IMR-90 (cell line): ENCODE measurements around the gene TRAF7.

ENCODE experiments used
- BHLHE40 ChIP-seq: fragments of 150-350 bp; IDR thresholded peaks from 2 replicates; pipeline ENCODE4 v1.6.1; 2016; ENCODE audit warnings: mild to moderate bottlenecking, low read depth, low read length
- CEBPB ChIP-seq: IDR thresholded peaks from 2 replicates; pipeline ENCODE4 v1.6.1; 2012; ENCODE audit warnings: low read depth, low read length, improper control_type of control experiment
- MAFK ChIP-seq: IDR thresholded peaks from 2 replicates; pipeline ENCODE4 v1.6.1; 2012; ENCODE audit warnings: low read depth, low read length, improper control_type of control experiment
- POLR2A ChIP-seq: IDR thresholded peaks from 2 replicates; pipeline ENCODE4 v1.6.1; 2012; ENCODE audit warnings: mild to moderate bottlenecking, low read depth, low read length
- RAD21 ChIP-seq: IDR thresholded peaks from 2 replicates; pipeline ENCODE4 v1.6.1; 2012; ENCODE audit warnings: low read length, improper control_type of control experiment
- RCOR1 ChIP-seq: IDR thresholded peaks from 2 replicates; pipeline ENCODE4 v1.6.1; 2012; ENCODE audit warnings: mild to moderate bottlenecking, low read length, improper control_type of control experiment; ENCODE audit not compliant: insufficient replicate concordance
- RFX5 ChIP-seq: IDR thresholded peaks from 2 replicates; pipeline ENCODE4 v1.8.0; 2012; ENCODE audit warnings: low read depth, mild to moderate bottlenecking, low read length, moderate library complexity
- SMC3 ChIP-seq: fragments of 150-350 bp; IDR thresholded peaks from 2 replicates; pipeline ENCODE4 v1.6.1; 2016; ENCODE audit warnings: low read depth, mild to moderate bottlenecking, antibody characterized with exemption, low read length, moderate library complexity
- TF ChIP-seq, protein P1 (sequence below): conservative IDR thresholded peaks from 2 replicates; pipeline ENCODE4 v1.5.1; 2012; ENCODE audit warnings: mild to moderate bottlenecking, low read depth, low read length, improper control_type of control experiment
- TF ChIP-seq, protein P2 (sequence below): fragments of 150-350 bp; IDR thresholded peaks from 2 replicates; pipeline ENCODE4 v1.6.1; 2016; ENCODE audit warnings: low read depth, mild to moderate bottlenecking, low read length, moderate library complexity, borderline replicate concordance
- TF ChIP-seq, protein P3 (sequence below): fragments of 150-350 bp; IDR thresholded peaks from 2 replicates; pipeline ENCODE4 v1.6.1; 2017; ENCODE audit warnings: mild to moderate bottlenecking, antibody characterized with exemption, low read length, low read depth

DNA sequence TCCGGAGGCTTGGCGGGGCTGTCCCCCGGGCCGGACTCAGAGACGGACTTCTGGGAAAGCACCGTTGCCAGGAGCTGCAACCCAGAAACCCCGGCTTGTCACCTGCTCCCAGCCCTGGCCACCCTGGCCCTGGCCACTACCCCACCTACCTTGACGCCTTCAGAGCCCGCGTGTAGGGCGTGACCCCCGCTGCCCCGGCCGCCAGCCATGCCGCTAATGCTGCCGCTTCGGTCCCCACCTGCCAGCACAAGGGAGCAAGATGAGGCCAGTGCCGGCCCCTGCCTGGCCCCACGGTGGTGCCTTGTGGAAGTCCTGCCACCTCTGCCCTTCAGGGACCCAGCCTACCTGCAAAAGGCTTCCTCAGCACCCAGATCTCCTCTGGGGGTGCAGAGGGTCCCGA, 29.4 kb downstream of the TRAF7 start:
- TF ChIP-seq, protein P1, sequence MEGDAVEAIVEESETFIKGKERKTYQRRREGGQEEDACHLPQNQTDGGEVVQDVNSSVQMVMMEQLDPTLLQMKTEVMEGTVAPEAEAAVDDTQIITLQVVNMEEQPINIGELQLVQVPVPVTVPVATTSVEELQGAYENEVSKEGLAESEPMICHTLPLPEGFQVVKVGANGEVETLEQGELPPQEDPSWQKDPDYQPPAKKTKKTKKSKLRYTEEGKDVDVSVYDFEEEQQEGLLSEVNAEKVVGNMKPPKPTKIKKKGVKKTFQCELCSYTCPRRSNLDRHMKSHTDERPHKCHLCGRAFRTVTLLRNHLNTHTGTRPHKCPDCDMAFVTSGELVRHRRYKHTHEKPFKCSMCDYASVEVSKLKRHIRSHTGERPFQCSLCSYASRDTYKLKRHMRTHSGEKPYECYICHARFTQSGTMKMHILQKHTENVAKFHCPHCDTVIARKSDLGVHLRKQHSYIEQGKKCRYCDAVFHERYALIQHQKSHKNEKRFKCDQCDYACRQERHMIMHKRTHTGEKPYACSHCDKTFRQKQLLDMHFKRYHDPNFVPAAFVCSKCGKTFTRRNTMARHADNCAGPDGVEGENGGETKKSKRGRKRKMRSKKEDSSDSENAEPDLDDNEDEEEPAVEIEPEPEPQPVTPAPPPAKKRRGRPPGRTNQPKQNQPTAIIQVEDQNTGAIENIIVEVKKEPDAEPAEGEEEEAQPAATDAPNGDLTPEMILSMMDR = no peak
- TF ChIP-seq POLR2A (no peak), RAD21 (no peak), RCOR1 (no peak), BHLHE40 (no peak), SMC3 (no peak), MAFK (no peak), RFX5 (no peak), CEBPB (no peak)
- TF ChIP-seq, protein P2, sequence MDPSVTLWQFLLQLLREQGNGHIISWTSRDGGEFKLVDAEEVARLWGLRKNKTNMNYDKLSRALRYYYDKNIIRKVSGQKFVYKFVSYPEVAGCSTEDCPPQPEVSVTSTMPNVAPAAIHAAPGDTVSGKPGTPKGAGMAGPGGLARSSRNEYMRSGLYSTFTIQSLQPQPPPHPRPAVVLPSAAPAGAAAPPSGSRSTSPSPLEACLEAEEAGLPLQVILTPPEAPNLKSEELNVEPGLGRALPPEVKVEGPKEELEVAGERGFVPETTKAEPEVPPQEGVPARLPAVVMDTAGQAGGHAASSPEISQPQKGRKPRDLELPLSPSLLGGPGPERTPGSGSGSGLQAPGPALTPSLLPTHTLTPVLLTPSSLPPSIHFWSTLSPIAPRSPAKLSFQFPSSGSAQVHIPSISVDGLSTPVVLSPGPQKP = no peak
- TF ChIP-seq, protein P3, sequence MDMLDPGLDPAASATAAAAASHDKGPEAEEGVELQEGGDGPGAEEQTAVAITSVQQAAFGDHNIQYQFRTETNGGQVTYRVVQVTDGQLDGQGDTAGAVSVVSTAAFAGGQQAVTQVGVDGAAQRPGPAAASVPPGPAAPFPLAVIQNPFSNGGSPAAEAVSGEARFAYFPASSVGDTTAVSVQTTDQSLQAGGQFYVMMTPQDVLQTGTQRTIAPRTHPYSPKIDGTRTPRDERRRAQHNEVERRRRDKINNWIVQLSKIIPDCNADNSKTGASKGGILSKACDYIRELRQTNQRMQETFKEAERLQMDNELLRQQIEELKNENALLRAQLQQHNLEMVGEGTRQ = no peak
